Heart right ventricle (tissue), 16 donors: ENCODE results near the gene SSTR5. TPM values are rescaled to one million over a fixed set of nuclear protein-coding genes. Genes with fewer than 3 reads are reported as not detected.

Source experiments
- ATAC-seq, 8 donors: fragments of 200-7000 bp; cut with Tn5 transposase; one replicate each; pipeline ENCODE4 v1.9.1; 2020; ENCODE audit warnings: mild to moderate bottlenecking in 8 of 8, moderate library complexity in 8 of 8, moderate number of reproducible peaks in 1 of 8
- DNase-seq, 2 donors: peaks; one replicate each; pipeline ENCODE4 v3.0.0-alpha.2; 2020
- H3K27ac ChIP-seq, 10 donors: fragments of 200-600 bp; sonication (generic) in 2 of 10; one replicate each; pipeline versions ENCODE4 v1.5.0 to v1.8.0; 2020 to 2022; ENCODE audit warnings: mild to moderate bottlenecking in 3 of 10
- H3K27me3 ChIP-seq, 7 donors: fragments of 200-600 bp; one replicate each; pipeline ENCODE4 v1.8.0; 2021 to 2022; ENCODE audit warnings: mild to moderate bottlenecking in 2 of 7
- H3K36me3 ChIP-seq, 9 donors: fragments of 200-600 bp; sonication (generic) in 1 of 9; one replicate each; pipeline versions ENCODE4 v1.5.0 to v1.8.0; 2020 to 2022; ENCODE audit warnings: mild to moderate bottlenecking in 2 of 9
- H3K4me1 ChIP-seq, 9 donors: fragments of 200-600 bp; sonication (generic) in 1 of 9; one replicate each; pipeline versions ENCODE4 v1.5.0 to v1.8.0; 2020 to 2022; ENCODE audit warnings: mild to moderate bottlenecking in 4 of 9
- H3K4me3 ChIP-seq, 10 donors: fragments of 200-600 bp; sonication (generic) in 2 of 10; one replicate each; pipeline versions ENCODE4 v1.5.0 to v1.8.0; 2020 to 2022; ENCODE audit warnings: mild to moderate bottlenecking in 7 of 10, moderate library complexity in 2 of 10
- H3K9me3 ChIP-seq, 11 donors: fragments of 200-600 bp in 10 of 11; sonication (generic) in 2 of 11; one replicate each; pipeline versions ENCODE4 v1.5.0 to v1.8.0; 2013 to 2022; ENCODE audit warnings: mild to moderate bottlenecking in 2 of 11, control low read depth in 1 of 11, moderate library complexity in 1 of 11
- CTCF ChIP-seq, 9 donors: fragments of 200-600 bp; sonication (generic) in 2 of 9; IDR thresholded peaks; one replicate each; pipeline versions ENCODE4 v1.5.0 to v1.8.0; 2021 to 2022; ENCODE audit warnings: antibody characterized with exemption in 9 of 9, mild to moderate bottlenecking in 5 of 9, moderate library complexity in 1 of 9
- WGBS, 2 donors: extraction: QIAGEN DNeasy Blood & Tissue Kit; methylation state at CpG; one replicate each; pipeline ENCODE4 v1.1.7; 2013; ENCODE audit warnings: inconsistent platforms in 1 of 2; 5-methylcytosine and 5-hydroxymethylcytosine counted together
- intact Hi-C, 10 donors: fragments of 100-400 bp; cut with DNase I; formaldehyde crosslinking; loops; one replicate each; pipeline versions ENCODE4 v1.11.1 to v1.14.2; 2022
- polyA plus RNA-seq, 2 donors: library from polyadenylated mRNA; stranded (reverse); fragments of 200-250 nt; gene quantifications; one replicate each; pipeline ENCODE4 v1.2.3, GENCODE V29; 2013
- total RNA-seq, 10 donors: library from RNA; stranded (reverse); fragmentation: NEBNext Ultra II Directional in 3 of 10; extraction: Animal tissue kit (Norgen Biotek cat#: 25700) in 3 of 10; gene quantifications; one replicate each; pipeline versions ENCODE4 v1.2.1 to v1.2.4, GENCODE V29; 2021 to 2023
- donor health status: Arrhythmogenic right ventricular cardiomyopathy.
- donor health status: ischemic (EF 13 %, LVEDD 7.1; RV severe dilation, severe dysfunction).
- donor health status: healthy with polysubstance abuse.
- donor health status: DM: no; HTN: yes; CAD: no.
- donor health status: DM: no; HTN: no; CAD: no.
- donor health status: ischemic (EF 25% LVEDD 6.9; RV normal size, moderate dysfunction).
- donor health status: ischemic (EF 25% LVEDD 5.7; RV mildly dilated, moderate dysfunction).
- donor health status: healthy.
- donor health status: DM: yes; HTN: yes; CAD: no.
- donor health status: Ischemic cardiomyopathy.
- donor health status: ischemic (EF 35%, LVEDD 5.7; RV mildly dilated, moderate dysfunction).
- donor health status: nonischemic (EF 11% LVEDD 7.7; RV severe dilation, severe dysfunction).
- donor health status: DM: yes; HTN: yes; CAD: no.
- donor health status: PGD.
- donor health status: ischemic (EF 29% LVEDD 5.4; RV normal size, mild dysfunction).
- donor health status: nonischemic (EF 23%, LVEDD 6.1; RV moderate dilation, normal function).

Gene SSTR5
- total and polyA plus RNA-seq, 12 donors, result 0.39 to 32.0 (median 5.4) TPM

- WGBS, 2 donors, result 65 to 66% methylated on average over 19 of the region's 19 CpGs
- Histone ChIP-seq H3K9me3 (no peaks in the 10 kb centered on the region), H3K4me3 (no peak overlapping the region), H3K27me3 (peaks cover 9 to 85% (median 53%) of the 10 kb centered on the region in 7 donors), H3K4me1 (no peaks in the 10 kb centered on the region), H3K36me3 (no peaks in the 10 kb centered on the region), H3K27ac (no peak overlapping the region)
- no peak for TF ChIP-seq CTCF (IDR thresholded peaks at IDR 0.05)
- no peak for ATAC-seq
- intact Hi-C loops, result no loop called here
- no peak for DNase-seq
These were observed 37.1 kb downstream of the SSTR5 start for GRCh38 chr16:1109648-1110047.

GRCh38 chr16:1112506-1113184 is 40.1 kb downstream of the SSTR5 start:
- TF ChIP-seq CTCF (IDR thresholded peaks at IDR 0.05), result no peak
- ATAC-seq (no peak), DNase-seq (no peak)
- Histone ChIP-seq H3K27me3 (peaks cover 3 to 85% (median 47%) of the 10 kb centered on the region in 7 donors), H3K36me3 (no peaks in the 10 kb centered on the region), H3K4me3 (no peak overlapping the region), H3K27ac (no peak overlapping the region), H3K4me1 (no peaks in the 10 kb centered on the region), H3K9me3 (no peaks in the 10 kb centered on the region)
- 71 to 72% methylated on average over 24 to 26 of the region's 26 CpGs for WGBS, 2 donors
- intact Hi-C loops, result no loop called here

GRCh38 chr16:1113489-1113888 is 40.9 kb downstream of the SSTR5 start:
- WGBS, 2 donors, result 61 to 68% methylated on average over 16 of the region's 16 CpGs
- Histone ChIP-seq H3K27ac (no peak overlapping the region), H3K36me3 (no peaks in the 10 kb centered on the region), H3K4me3 (no peak overlapping the region), H3K27me3 (peaks cover 0 to 84% (median 47%) of the 10 kb centered on the region in 7 donors), H3K4me1 (no peaks in the 10 kb centered on the region), H3K9me3 (no peaks in the 10 kb centered on the region)
- DNase-seq (no peak), ATAC-seq (no peak)
- intact Hi-C loops, result no loop called here
- TF ChIP-seq CTCF (IDR thresholded peaks at IDR 0.05), result no peak

- intact Hi-C loops, result no loop called here
- Histone ChIP-seq H3K4me3 (no peak overlapping the region), H3K27me3 (peaks cover 0 to 82% (median 44%) of the 10 kb centered on the region in 7 donors), H3K9me3 (no peaks in the 10 kb centered on the region), H3K4me1 (no peaks in the 10 kb centered on the region), H3K36me3 (no peaks in the 10 kb centered on the region), H3K27ac (no peak overlapping the region)
- WGBS, 2 donors, result 81 to 83% methylated on average over 14 to 15 of the region's 15 CpGs
- TF ChIP-seq CTCF (IDR thresholded peaks at IDR 0.05), result no peak
- DNase-seq (no peak), ATAC-seq (no peak)
These were observed 41.5 kb downstream of the SSTR5 start for GRCh38 chr16:1113889-1114526.
